B cell (primary cell): ENCODE measurements around the gene ANK3. TPM values are rescaled to one million over a fixed set of nuclear protein-coding genes. Genes with fewer than 3 reads are reported as not detected.

Experiments used
- ATAC-seq: fragments of 200-7000 bp; cut with Tn5 transposase; one replicate; pipeline ENCODE4 v1.10.0; 2021; ENCODE audit warnings: low read depth, mild to moderate bottlenecking, moderate number of reproducible peaks, moderate library complexity
- CTCF ChIA-PET: fragments of 350-600 bp; sonication (Branson Sonifier 250); formaldehyde crosslinking; loops from one replicate; lab custom pipeline; 2021; ENCODE audit warnings: antibody characterized with exemption, inconsistent platforms; lab: Charles Lee
- POLR2A ChIA-PET: fragments of 350-600 bp; sonication (Branson Sonifier 250); formaldehyde crosslinking; loops from one replicate; lab custom pipeline; 2021; ENCODE audit warnings: antibody characterized with exemption; lab: Charles Lee
- DNase-seq: peaks from one replicate; pipeline ENCODE4 v3.0.0; 2013
- H2AFZ ChIP-seq: 2 replicates; pipeline ENCODE4 v1.6.1; 2012; ENCODE audit warnings: mild to moderate bottlenecking, low read depth, low read length; ENCODE audit not compliant: insufficient read depth, poor library complexity, severe bottlenecking
- H3K27ac ChIP-seq, 2 donors: 1 replicate in 1 of 2; 2 replicates in 1 of 2; pipeline ENCODE4 v1.5.1; 2012 to 2013; ENCODE audit warnings: low read length in 2 of 2, mild to moderate bottlenecking in 2 of 2, moderate library complexity in 1 of 2
- H3K27me3 ChIP-seq, 4 experiments: fragments of 200-600 bp in 1 of 4; sonication (generic) in 1 of 4; replicated peaks in 1 of 4; 1 replicate in 2 of 4; 2 replicates in 2 of 4; pipeline versions ENCODE4 v1.6.1 to v1.7.0; 2013 to 2016; ENCODE audit warnings: low read length in 3 of 4, mild to moderate bottlenecking in 2 of 4, mixed read lengths in 1 of 4, moderate library complexity in 1 of 4; ENCODE audit not compliant: insufficient read depth in 4 of 4, control insufficient read depth in 3 of 4; ENCODE audit errors: control extremely low read depth in 1 of 4
- H3K36me3 ChIP-seq, 2 experiments: replicated peaks in 1 of 2; 1 replicate in 1 of 2; 2 replicates in 1 of 2; pipeline versions ENCODE4 v1.6.1 to v1.7.1; 2013; ENCODE audit warnings: low read length in 1 of 2; ENCODE audit not compliant: insufficient read depth in 2 of 2, control insufficient read depth in 1 of 2; ENCODE audit errors: control extremely low read depth in 1 of 2, extremely low read depth in 1 of 2
- H3K4me1 ChIP-seq, 2 donors: fragments of 200-600 bp in 1 of 2; sonication (generic) in 1 of 2; 1 replicate in 1 of 2; 2 replicates in 1 of 2; pipeline versions ENCODE4 v1.5.1 to v1.6.1; 2013 to 2017; ENCODE audit warnings: low read length in 2 of 2; ENCODE audit not compliant: control insufficient read depth in 2 of 2, insufficient read depth in 2 of 2
- H3K4me2 ChIP-seq: replicated peaks from 2 replicates; pipeline ENCODE3; 2012; ENCODE audit warnings: mild to moderate bottlenecking, low read depth, low read length; ENCODE audit not compliant: poor library complexity, severe bottlenecking
- H3K4me3 ChIP-seq, 5 experiments: fragments of 200-600 bp in 1 of 5; sonication (generic) in 1 of 5; 1 replicate in 3 of 5; 2 replicates in 2 of 5; pipeline versions ENCODE4 v1.5.1 to v1.7.0; 2011 to 2016; ENCODE audit warnings: low read length in 4 of 5, mild to moderate bottlenecking in 4 of 5, low read depth in 2 of 5, control low read depth in 1 of 5, moderate library complexity in 1 of 5; ENCODE audit not compliant: insufficient read depth in 1 of 5; ENCODE audit errors: control extremely low read depth in 1 of 5, extremely low read depth in 1 of 5
- H3K79me2 ChIP-seq: fragments of 200-600 bp; sonication (generic); one replicate; pipeline ENCODE4 v1.6.0; 2016; ENCODE audit warnings: low read length; ENCODE audit not compliant: control insufficient read depth, insufficient read depth
- H3K9ac ChIP-seq: fragments of 200-600 bp; sonication (generic); 2 replicates; pipeline ENCODE4 v1.6.1; 2017; ENCODE audit warnings: mild to moderate bottlenecking, low read length, moderate library complexity
- H3K9me3 ChIP-seq, 3 donors: one replicate each; pipeline versions ENCODE4 v1.6.1 to v1.7.1; 2013; ENCODE audit warnings: low read length in 2 of 3; ENCODE audit not compliant: control insufficient read depth in 2 of 3, insufficient read depth in 1 of 3; ENCODE audit errors: control extremely low read depth in 1 of 3
- H4K20me1 ChIP-seq: 2 replicates; pipeline ENCODE4 v1.6.0; 2012; ENCODE audit warnings: mild to moderate bottlenecking, low read length; ENCODE audit not compliant: insufficient read depth, control insufficient read depth, poor library complexity, severe bottlenecking
- H3K27ac Mint-ChIP-seq: one replicate; pipeline ENCODE4 v1.8.0; 2021; ENCODE audit warnings: mixed read lengths
- H3K27me3 Mint-ChIP-seq: one replicate; pipeline ENCODE4 v1.8.0; 2021; ENCODE audit warnings: mixed read lengths
- H3K4me1 Mint-ChIP-seq: one replicate; pipeline ENCODE4 v1.8.0; 2021; ENCODE audit warnings: mixed read lengths
- H3K4me3 Mint-ChIP-seq: one replicate; pipeline ENCODE4 v1.8.0; 2021; ENCODE audit warnings: mixed read lengths
- H3K9me3 Mint-ChIP-seq: one replicate; pipeline ENCODE4 v1.8.0; 2022; ENCODE audit warnings: mixed read lengths; ENCODE audit not compliant: insufficient read depth
- CTCF ChIP-seq: fragments of 200-600 bp; IDR thresholded peaks from one replicate; pipeline ENCODE4 v1.8.0; 2022; ENCODE audit warnings: antibody characterized with exemption, mild to moderate bottlenecking
- EZH2 ChIP-seq: IDR thresholded peaks from 2 replicates; pipeline ENCODE4 v1.6.1; 2012; ENCODE audit warnings: borderline replicate concordance, low read depth, mild to moderate bottlenecking, moderate library complexity, low read length; ENCODE audit not compliant: insufficient read depth, poor library complexity, severe bottlenecking
- WGBS: methylation state at CpG from one replicate; pipeline ENCODE4 v1.1.5; 2013; ENCODE audit warnings: missing lambda C conversion rate; ENCODE audit not compliant: insufficient coverage; 5-methylcytosine and 5-hydroxymethylcytosine counted together
- intact Hi-C: fragments of 100-400 bp; cut with micrococcal nuclease; formaldehyde crosslinking; loops from one replicate; pipeline ENCODE4 v1.10.0; 2022
- polyA plus RNA-seq: library from polyadenylated mRNA; depleted of rRNA; stranded (reverse); fragments of >200 nt; gene quantifications from 2 replicates; pipeline ENCODE4 v1.2.3, GENCODE V29; 2012
- total RNA-seq, 2 donors: library from RNA; stranded (reverse); fragments of 120-200 nt in 1 of 2; gene quantifications; 1 replicate in 1 of 2; 2 replicates in 1 of 2; pipeline versions ENCODE4 v1.2.3 to v1.2.4, GENCODE V29; 2013 to 2022

The ANK3 gene
- total and polyA plus RNA-seq, 2 donors (not counting 1 experiment from before 2014, with no cell fraction given): 4.9 to 21.6 TPM

GRCh38 chr10:60336901-60337630 lies 52.6 kb downstream of the ANK3 start:
- Mint-ChIP-seq H3K27me3 (no peaks in the 10 kb centered on the region), H3K4me3 (no peak overlapping the region), H3K4me1 (peaks cover 2% of the 10 kb centered on the region), H3K27ac (no peak overlapping the region), H3K9me3 (no peaks in the 10 kb centered on the region)
- DNase-seq (no peak), ATAC-seq (no peak)
- Histone ChIP-seq H3K9ac (no peak overlapping the region), H2AFZ (no peak overlapping the region), H3K79me2 (no peaks in the 10 kb centered on the region), H3K4me3 (no peak overlapping the region), H4K20me1 (no peaks in the 10 kb centered on the region), H3K4me2 (no peak overlapping the region), H3K27me3 (no peaks in the 10 kb centered on the region), H3K9me3 (no peaks in the 10 kb centered on the region), H3K4me1 (no peaks in the 10 kb centered on the region), H3K36me3 (no peaks in the 10 kb centered on the region), H3K27ac (no peak overlapping the region)
- CTCF ChIA-PET: interaction anchor here (0.9 to 3.7 kb wide), 6 partner anchors 13 to 100 kb away, joined by 3 to 51 read pairs (median 10); no protein-coding TSS in a partner anchor
- POLR2A ChIA-PET: no interaction called here
- WGBS: 67% methylated on average over 1 of the region's 3 CpGs
- TF ChIP-seq CTCF (no peak), EZH2 (no peak)
- intact Hi-C loops: no loop called here

- Mint-ChIP-seq H3K4me1 (peaks cover 2% of the 10 kb centered on the region), H3K4me3 (no peak overlapping the region), H3K27me3 (no peaks in the 10 kb centered on the region), H3K9me3 (no peaks in the 10 kb centered on the region), H3K27ac (no peak overlapping the region)
- no peak overlapping the region for H3K4me2 ChIP-seq
- no peaks in the 10 kb centered on the region for H3K27me3 ChIP-seq
- peak; percentile 41 for ATAC-seq
- no peak overlapping the region for H3K4me3 ChIP-seq
- WGBS: 82% methylated on average over 5 of the region's 5 CpGs
- no peak overlapping the region for H3K9ac ChIP-seq
- TF ChIP-seq CTCF (no peak), EZH2 (no peak)
- intact Hi-C loops: loop anchor here (1.0 kb wide), 1 partner anchor 99 kb away; no protein-coding TSS in a partner anchor
- H3K79me2 ChIP-seq: no peaks in the 10 kb centered on the region
- CTCF ChIA-PET: interaction anchor here (0.8 to 3.7 kb wide), 18 partner anchors 9 to 311 kb away, joined by 3 to 51 read pairs (median 5); no protein-coding TSS in a partner anchor
- H3K27ac ChIP-seq: no peak overlapping the region
- no peak overlapping the region for H2AFZ ChIP-seq
- POLR2A ChIA-PET: no interaction called here
- H3K9me3 ChIP-seq: no peaks in the 10 kb centered on the region
- no peaks in the 10 kb centered on the region for H3K4me1 ChIP-seq
- H3K36me3 ChIP-seq: no peaks in the 10 kb centered on the region
- H4K20me1 ChIP-seq: no peaks in the 10 kb centered on the region
- DNase-seq: peak; percentile 13
These were observed 54.0 kb downstream of the ANK3 start for GRCh38 chr10:60335708-60336107.
